NT2/D1 (cell line): Measurements from ENCODE around the gene RANBP1.

Experiments used
- SUZ12 ChIP-seq: IDR thresholded peaks from 2 replicates; pipeline ENCODE4 v1.6.1; 2011; ENCODE audit not compliant: insufficient read length, insufficient read depth; ENCODE audit errors: extremely low read depth
- YY1 ChIP-seq: IDR thresholded peaks from 2 replicates; pipeline ENCODE4 v1.6.1; 2011; ENCODE audit not compliant: insufficient read length, insufficient read depth

GRCh38 chr22:20112623-20113511 is 3.0 kb upstream of the RANBP1 start:
- TF ChIP-seq YY1 (no peak), SUZ12 (no peak)
